Activated B cell treated with CpG ODN at 0.5 μM for 24 hours (primary cell): ENCODE results near the gene BTF3. TPM values are rescaled to one million over a fixed set of nuclear protein-coding genes. Genes with fewer than 3 reads are reported as not detected.

Source experiments
- ATAC-seq: fragments of 200-7000 bp; cut with Tn5 transposase; one replicate; pipeline ENCODE4 v1.10.0; 2021; ENCODE audit warnings: low read depth, mild to moderate bottlenecking, moderate library complexity
- CTCF ChIA-PET: fragments of 350-600 bp; sonication (Branson Sonifier 250); formaldehyde crosslinking; loops from one replicate; lab custom pipeline; 2021; ENCODE audit warnings: antibody characterized with exemption; lab: Charles Lee
- POLR2A ChIA-PET: fragments of 350-600 bp; sonication (Branson Sonifier 250); formaldehyde crosslinking; loops from one replicate; lab custom pipeline; 2021; ENCODE audit warnings: antibody characterized with exemption; lab: Charles Lee
- DNase-seq: peaks from one replicate; pipeline ENCODE4 v3.0.0; 2022
- H3K27ac Mint-ChIP-seq: one replicate; pipeline ENCODE4 v1.8.0; 2020; ENCODE audit warnings: mixed read lengths
- H3K27me3 Mint-ChIP-seq: one replicate; pipeline ENCODE4 v1.8.0; 2021; ENCODE audit warnings: mixed read lengths
- H3K36me3 Mint-ChIP-seq: one replicate; pipeline ENCODE4 v1.8.0; 2021; ENCODE audit warnings: low read depth, mixed read lengths
- H3K4me1 Mint-ChIP-seq: one replicate; pipeline ENCODE4 v1.8.0; 2021; ENCODE audit warnings: mixed read lengths
- H3K4me3 Mint-ChIP-seq: one replicate; pipeline ENCODE4 v1.8.0; 2020; ENCODE audit warnings: mild to moderate bottlenecking, mixed read lengths
- H3K9me3 Mint-ChIP-seq: one replicate; pipeline ENCODE4 v1.8.0; 2020; ENCODE audit warnings: mixed read lengths
- intact Hi-C: fragments of 100-400 bp; cut with micrococcal nuclease; formaldehyde crosslinking; loops from one replicate; pipeline ENCODE4 v1.15.1; 2024
- total RNA-seq: library from RNA; stranded (reverse); gene quantifications from 2 replicates; pipeline ENCODE4 v1.2.3, GENCODE V29; 2022
- TF ChIP-seq, protein P1 (sequence below): fragments of 200-600 bp; IDR thresholded peaks from one replicate; pipeline ENCODE4 v1.8.0; 2022; ENCODE audit warnings: antibody characterized with exemption, mild to moderate bottlenecking

BTF3 gene
- total RNA-seq, 1 donor from 2014 or later: 753 TPM

DNA sequence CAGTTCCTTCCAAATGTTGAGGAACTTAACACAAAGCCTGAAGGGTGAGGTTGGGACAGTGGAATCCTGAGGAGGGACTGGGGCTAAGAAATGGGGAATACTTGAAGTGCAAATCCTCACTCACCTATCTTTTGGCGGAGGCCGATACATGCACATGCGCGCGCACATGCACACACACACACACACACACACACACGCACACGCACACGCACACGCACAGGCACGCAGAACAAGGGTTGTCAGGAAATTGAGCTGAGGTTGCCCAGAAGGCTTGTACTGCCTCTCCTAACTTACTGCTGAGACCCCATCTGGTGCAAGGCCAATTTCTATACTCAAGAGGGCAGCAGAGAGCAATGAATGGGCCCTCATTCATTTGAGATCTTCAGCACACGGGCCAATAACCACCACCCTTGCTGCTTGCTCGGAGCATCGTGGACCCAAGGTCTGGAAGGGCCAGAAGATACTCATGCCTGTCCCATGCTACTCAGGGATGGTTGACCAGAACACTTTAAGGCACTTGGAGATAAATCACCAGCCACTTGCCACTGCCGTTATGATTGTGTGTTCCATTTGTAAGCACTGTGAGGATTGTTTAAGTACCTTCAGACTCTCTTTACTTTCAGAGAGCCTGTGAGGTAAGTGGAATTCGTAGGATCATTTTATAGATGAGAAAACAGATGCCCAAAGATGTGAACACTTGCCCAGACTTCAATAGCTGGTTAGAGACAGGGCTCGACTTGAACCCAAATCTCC lies 21.5 kb downstream of the BTF3 start:
- ATAC-seq: peak; percentile 99
- no peak overlapping the region for H3K4me3 Mint-ChIP-seq
- CTCF ChIA-PET: interaction anchor here (0.7 to 6.6 kb wide), 3 partner anchors 8 to 21 kb away, joined by 3 to 38 read pairs (median 9); no protein-coding TSS in a partner anchor
- no peaks in the 10 kb centered on the region for H3K36me3 Mint-ChIP-seq
- DNase-seq: peak; percentile 21
- intact Hi-C loops: loop anchor here (1.0 to 2.0 kb wide), 5 partner anchors 17 to 272 kb away; partner anchors contain the start of genes ANKRA2, BTF3 and UTP15
- POLR2A ChIA-PET: interaction anchor here (2.2 kb wide), 1 partner anchor 21 kb away, joined by 8 read pairs; the partner anchor contains the start of gene BTF3
- TF ChIP-seq, protein P1, sequence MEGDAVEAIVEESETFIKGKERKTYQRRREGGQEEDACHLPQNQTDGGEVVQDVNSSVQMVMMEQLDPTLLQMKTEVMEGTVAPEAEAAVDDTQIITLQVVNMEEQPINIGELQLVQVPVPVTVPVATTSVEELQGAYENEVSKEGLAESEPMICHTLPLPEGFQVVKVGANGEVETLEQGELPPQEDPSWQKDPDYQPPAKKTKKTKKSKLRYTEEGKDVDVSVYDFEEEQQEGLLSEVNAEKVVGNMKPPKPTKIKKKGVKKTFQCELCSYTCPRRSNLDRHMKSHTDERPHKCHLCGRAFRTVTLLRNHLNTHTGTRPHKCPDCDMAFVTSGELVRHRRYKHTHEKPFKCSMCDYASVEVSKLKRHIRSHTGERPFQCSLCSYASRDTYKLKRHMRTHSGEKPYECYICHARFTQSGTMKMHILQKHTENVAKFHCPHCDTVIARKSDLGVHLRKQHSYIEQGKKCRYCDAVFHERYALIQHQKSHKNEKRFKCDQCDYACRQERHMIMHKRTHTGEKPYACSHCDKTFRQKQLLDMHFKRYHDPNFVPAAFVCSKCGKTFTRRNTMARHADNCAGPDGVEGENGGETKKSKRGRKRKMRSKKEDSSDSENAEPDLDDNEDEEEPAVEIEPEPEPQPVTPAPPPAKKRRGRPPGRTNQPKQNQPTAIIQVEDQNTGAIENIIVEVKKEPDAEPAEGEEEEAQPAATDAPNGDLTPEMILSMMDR: no peak
- H3K4me1 Mint-ChIP-seq: peaks cover 4% of the 10 kb centered on the region
- H3K27me3 Mint-ChIP-seq: no peaks in the 10 kb centered on the region
- no peak overlapping the region for H3K27ac Mint-ChIP-seq
- H3K9me3 Mint-ChIP-seq: no peaks in the 10 kb centered on the region

DNA sequence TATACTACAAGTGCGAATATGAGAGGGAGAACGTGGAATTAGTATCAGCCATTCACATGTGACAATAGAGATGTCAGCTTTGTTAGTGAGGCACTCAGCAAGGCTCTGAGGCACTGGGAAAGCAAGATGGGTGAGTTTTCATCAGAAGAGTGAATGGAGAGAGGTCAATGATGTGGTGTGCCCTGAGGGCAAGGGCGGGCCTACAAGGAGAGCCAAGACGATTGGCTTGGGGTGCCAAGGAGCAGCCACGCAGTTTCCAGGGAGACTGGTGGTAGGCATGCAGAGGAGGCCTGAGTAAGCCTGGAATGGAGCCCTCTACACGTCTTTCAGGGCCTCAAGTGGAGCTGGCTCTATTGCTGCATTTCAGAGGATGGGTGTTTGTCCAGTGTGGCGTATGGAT lies 24.7 kb downstream of the BTF3 start:
- H3K4me1 Mint-ChIP-seq: peaks cover 4% of the 10 kb centered on the region
- ATAC-seq: no peak
- H3K4me3 Mint-ChIP-seq: no peak overlapping the region
- H3K36me3 Mint-ChIP-seq: no peaks in the 10 kb centered on the region
- TF ChIP-seq, protein P1: no peak
- H3K27ac Mint-ChIP-seq: no peak overlapping the region
- POLR2A ChIA-PET: no interaction called here
- DNase-seq: no peak
- CTCF ChIA-PET: interaction anchor here (6.6 kb wide), 1 partner anchor 15 kb away, joined by 38 read pairs; no protein-coding TSS in a partner anchor
- no peaks in the 10 kb centered on the region for H3K27me3 Mint-ChIP-seq
- H3K9me3 Mint-ChIP-seq: no peaks in the 10 kb centered on the region
- intact Hi-C loops: no loop called here

DNA sequence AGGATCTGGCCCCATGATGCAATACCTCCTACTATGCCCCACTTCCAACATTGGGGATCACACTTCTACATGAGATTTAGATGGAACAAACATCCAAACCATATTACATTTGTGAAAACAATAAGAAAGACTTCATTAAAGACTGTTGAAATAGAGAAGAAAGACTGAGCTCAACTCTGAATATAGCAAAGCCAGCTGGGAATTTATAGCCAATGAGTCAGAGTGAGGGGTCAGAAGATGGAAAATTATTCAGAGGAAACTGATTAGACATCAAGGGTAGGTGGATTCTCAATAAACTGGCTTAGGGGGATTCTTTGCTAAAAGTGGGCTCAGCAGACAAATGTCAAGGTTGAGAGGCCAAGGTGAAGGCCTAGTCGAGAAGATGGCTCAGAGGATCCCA lies 25.6 kb downstream of the BTF3 start:
- H3K4me3 Mint-ChIP-seq: no peak overlapping the region
- no peak for ATAC-seq
- H3K9me3 Mint-ChIP-seq: no peaks in the 10 kb centered on the region
- TF ChIP-seq, protein P1: no peak
- H3K27ac Mint-ChIP-seq: no peak overlapping the region
- intact Hi-C loops: no loop called here
- H3K4me1 Mint-ChIP-seq: peaks cover 4% of the 10 kb centered on the region
- H3K36me3 Mint-ChIP-seq: no peaks in the 10 kb centered on the region
- no peak for DNase-seq
- H3K27me3 Mint-ChIP-seq: no peaks in the 10 kb centered on the region
- CTCF ChIA-PET: interaction anchor here (6.6 kb wide), 1 partner anchor 14 kb away, joined by 38 read pairs; no protein-coding TSS in a partner anchor
- POLR2A ChIA-PET: no interaction called here

DNA sequence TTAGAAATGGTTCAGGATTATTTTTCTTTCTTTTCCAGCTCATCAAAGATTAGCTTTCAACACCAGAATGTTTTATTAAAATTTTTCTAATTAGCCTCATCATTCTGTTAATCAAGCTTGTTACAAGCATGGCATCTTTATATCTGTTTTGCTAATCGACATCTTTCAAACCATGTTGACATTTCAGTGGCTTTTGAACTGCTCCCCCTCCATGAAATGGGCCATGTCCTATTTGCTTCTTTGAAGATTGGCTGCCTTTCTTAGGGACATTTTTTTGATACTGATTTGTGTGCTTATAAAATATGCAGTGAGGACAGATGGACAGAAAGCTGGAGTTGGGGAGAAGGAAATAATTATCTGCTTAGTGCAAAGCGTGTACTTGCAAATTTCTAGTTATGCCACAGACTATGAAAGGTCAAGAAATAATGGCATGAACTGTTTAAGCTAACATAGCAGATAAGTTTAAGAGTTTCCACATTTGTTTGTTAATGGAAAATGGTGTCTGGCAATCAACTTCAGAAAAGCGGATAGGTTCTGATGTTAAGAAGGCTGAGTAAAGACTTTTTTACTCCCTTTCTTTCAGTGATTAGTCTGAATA lies 27.5 kb downstream of the BTF3 start:
- TF ChIP-seq, protein P1: no peak

DNA sequence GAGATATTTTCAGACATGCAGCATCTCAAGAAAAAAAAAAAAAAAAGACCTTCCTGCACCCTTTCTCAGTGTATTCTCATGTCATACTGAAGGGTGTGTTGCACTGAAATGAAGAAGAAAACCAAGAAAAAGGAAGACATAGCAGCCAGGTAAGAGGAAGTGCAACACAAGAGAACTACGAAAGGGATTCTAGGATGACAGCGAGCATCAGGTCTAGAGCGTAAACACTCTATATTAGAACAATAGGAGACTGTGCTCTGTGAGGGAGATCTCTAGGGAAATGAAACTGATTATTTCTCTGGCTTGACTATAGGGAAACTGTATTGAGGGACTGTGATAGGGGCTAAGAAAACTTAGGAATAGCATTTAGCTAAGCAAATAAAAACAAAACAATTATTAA lies 30.0 kb downstream of the BTF3 start:
- no peaks in the 10 kb centered on the region for H3K9me3 Mint-ChIP-seq
- no peak for DNase-seq
- CTCF ChIA-PET: no interaction called here
- ATAC-seq: no peak
- intact Hi-C loops: no loop called here
- H3K4me3 Mint-ChIP-seq: no peak overlapping the region
- POLR2A ChIA-PET: no interaction called here
- H3K27ac Mint-ChIP-seq: no peak overlapping the region
- TF ChIP-seq, protein P1: no peak
- H3K4me1 Mint-ChIP-seq: no peaks in the 10 kb centered on the region
- H3K27me3 Mint-ChIP-seq: peaks cover 17% of the 10 kb centered on the region
- H3K36me3 Mint-ChIP-seq: no peaks in the 10 kb centered on the region

More for the DNA sequence above, 27.5 kb downstream of the BTF3 start:
- ChIA-PET CTCF (interaction anchor here (1.2 to 2.0 kb wide), 2 partner anchors 11 to 12 kb away, joined by 3 to 6 read pairs; no protein-coding TSS in a partner anchor), POLR2A (no interaction called here)
- Mint-ChIP-seq H3K27ac (no peak overlapping the region), H3K36me3 (no peaks in the 10 kb centered on the region), H3K4me1 (no peaks in the 10 kb centered on the region), H3K27me3 (peaks cover 5% of the 10 kb centered on the region), H3K4me3 (no peak overlapping the region), H3K9me3 (no peaks in the 10 kb centered on the region)
- intact Hi-C loops: no loop called here
- DNase-seq (no peak), ATAC-seq (no peak)
